Measurements from ENCODE around the gene CRELD1.
"Not testable (repeated sequence)": the region's sequence is repeated elsewhere in the genome, so short reads cannot be mapped to it uniquely, and the experiment has no call there.

CRELD1 gene

DNA sequence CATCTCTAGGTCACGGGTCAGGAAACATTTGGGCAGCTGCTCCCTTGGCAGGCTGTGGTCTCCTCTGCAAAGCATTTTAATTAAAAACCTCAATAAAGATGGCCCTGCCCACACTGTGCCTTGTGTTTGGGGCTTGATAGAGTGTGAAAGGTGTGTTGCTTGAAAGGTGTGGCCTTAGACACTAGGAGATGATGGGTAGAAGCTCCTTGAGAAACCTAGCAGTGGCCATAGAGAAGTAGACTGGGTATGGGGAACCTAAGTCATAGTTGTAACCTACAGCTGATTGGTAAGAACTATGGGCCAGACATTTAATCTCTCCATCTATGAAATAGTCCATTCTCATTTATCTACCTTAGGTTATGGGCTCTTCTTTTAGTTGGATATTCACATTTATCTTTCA lies 39.9 kb upstream of the CRELD1 start:
- H3K4me3 ChIP-seq (ENCODE audit: low read length) = no peak overlapping the region
- H3K9ac ChIP-seq (ENCODE audit: low read length) = no peak overlapping the region
- no peaks in the 10 kb centered on the region for H3K9me3 ChIP-seq (ENCODE audit: insufficient read depth, low read length)
- H3K27me3 ChIP-seq (ENCODE audit: low read depth, low read length) = no peaks in the 10 kb centered on the region
- no peak overlapping the region for H2AFZ ChIP-seq (ENCODE audit: low read depth, low read length)
- TF ChIP-seq CTCF (IDR thresholded peaks at IDR 0.05; ENCODE audit: low read depth, low read length) (no peak), EZH2phosphoT487 (IDR thresholded peaks at IDR 0.05; ENCODE audit: low read depth) (no peak)
- H3K27ac ChIP-seq (ENCODE audit: low read length) = no peak overlapping the region
- peaks cover 50% of the 10 kb centered on the region for H3K79me2 ChIP-seq (ENCODE audit: low read length)
- peaks cover 17% of the 10 kb centered on the region for H4K20me1 ChIP-seq (ENCODE audit: insufficient read depth, low read length)
- H3K4me1 ChIP-seq (ENCODE audit: low read length) = peaks cover 8% of the 10 kb centered on the region
- H3K4me2 ChIP-seq (ENCODE audit: low read length) = no peak overlapping the region
- peaks cover 29% of the 10 kb centered on the region for H3K36me3 ChIP-seq (replicated peaks; ENCODE audit: low read depth, low read length)

DNA sequence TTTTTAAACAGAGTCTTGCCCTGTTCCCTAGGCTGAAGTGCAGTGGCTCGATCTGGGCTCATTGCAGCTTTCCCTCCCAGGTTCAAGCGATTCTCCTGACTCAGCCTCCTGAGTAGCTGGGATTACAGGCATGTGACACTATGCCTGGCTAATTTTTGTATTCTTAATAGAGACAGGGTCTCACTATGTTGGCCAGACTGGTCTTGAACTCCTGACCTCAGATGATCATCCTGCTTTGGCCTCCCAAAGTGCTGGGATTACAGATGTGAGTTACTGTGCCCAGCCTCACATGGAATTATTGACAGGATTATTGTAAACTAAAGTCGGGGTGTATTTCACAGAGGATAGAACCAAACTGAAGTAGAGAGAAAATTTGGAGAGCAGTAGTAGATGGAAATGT lies 37.9 kb upstream of the CRELD1 start:
- Histone ChIP-seq H3K79me2 (ENCODE audit: low read length) (peaks cover 46% of the 10 kb centered on the region), H3K36me3 (replicated peaks; ENCODE audit: low read depth, low read length) (peaks cover 29% of the 10 kb centered on the region), H4K20me1 (ENCODE audit: insufficient read depth, low read length) (peaks cover 17% of the 10 kb centered on the region)
- H3K4me3 ChIP-seq (ENCODE audit: low read length); H3K9ac ChIP-seq (ENCODE audit: low read length); H3K27ac ChIP-seq (ENCODE audit: low read length); H2AFZ ChIP-seq (ENCODE audit: low read depth, low read length); H3K9me3 ChIP-seq (ENCODE audit: insufficient read depth, low read length); H3K4me1 ChIP-seq (ENCODE audit: low read length); H3K4me2 ChIP-seq (ENCODE audit: low read length); H3K27me3 ChIP-seq (ENCODE audit: low read depth, low read length): not testable (repeated sequence)

GRCh38 chr3:9896755-9897407 lies 36.8 kb upstream of the CRELD1 start:
- H3K36me3 ChIP-seq (replicated peaks; ENCODE audit: low read depth, low read length) = peaks cover 29% of the 10 kb centered on the region
- H3K4me1 ChIP-seq (ENCODE audit: low read length); H3K4me2 ChIP-seq (ENCODE audit: low read length); H3K4me3 ChIP-seq (ENCODE audit: low read length); H3K27ac ChIP-seq (ENCODE audit: low read length); H3K9ac ChIP-seq (ENCODE audit: low read length); H3K9me3 ChIP-seq (ENCODE audit: insufficient read depth, low read length); H2AFZ ChIP-seq (ENCODE audit: low read depth, low read length); H3K27me3 ChIP-seq (ENCODE audit: low read depth, low read length): not testable (repeated sequence)
- peaks cover 34% of the 10 kb centered on the region for H3K79me2 ChIP-seq (ENCODE audit: low read length)
- peaks cover 17% of the 10 kb centered on the region for H4K20me1 ChIP-seq (ENCODE audit: insufficient read depth, low read length)

DNA sequence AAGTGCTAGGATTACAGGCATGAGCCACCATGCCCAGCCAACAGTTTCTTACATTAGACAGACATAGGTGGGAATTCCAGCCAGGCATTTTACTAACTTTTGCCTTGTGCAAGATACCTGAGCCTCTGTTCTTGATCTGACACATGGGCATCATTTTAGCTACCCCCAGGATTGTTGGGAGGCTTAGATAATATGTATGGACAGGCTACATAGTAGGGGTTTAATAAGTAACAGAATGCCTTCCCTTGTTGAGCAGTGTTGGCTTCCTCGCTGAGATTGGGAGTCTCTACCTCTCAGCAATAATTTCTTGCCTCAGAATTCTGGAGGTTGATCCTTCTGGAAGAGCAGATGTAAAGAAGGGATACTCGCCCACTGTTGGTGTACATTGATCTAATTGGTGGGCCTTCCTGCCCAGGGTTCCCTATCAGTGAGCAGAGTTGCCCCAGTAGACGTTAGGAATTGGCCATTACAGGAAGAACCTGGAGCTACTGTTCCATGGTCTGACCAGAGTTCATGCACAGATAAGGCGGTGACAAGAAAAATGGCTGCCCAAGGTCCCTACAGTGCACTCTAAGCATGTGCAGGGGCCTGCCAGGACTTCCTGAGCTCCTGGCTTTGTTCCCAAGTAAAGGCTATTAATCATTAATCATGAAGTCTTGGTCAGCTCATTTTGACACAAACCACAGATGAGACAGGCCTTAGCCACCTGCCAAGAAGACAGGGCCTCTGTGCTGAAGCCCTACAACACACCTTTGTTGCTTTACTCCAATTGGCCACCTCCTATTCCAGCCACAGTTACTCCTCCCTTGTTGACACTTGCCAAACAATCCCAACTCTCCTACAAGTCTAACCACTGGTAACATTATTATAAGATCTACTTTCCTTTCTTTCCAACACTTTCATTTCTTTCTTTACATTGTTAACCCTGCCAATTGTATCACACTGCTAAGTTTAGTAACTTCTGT lies 35.9 kb upstream of the CRELD1 start:
- Histone ChIP-seq H3K4me3 (ENCODE audit: low read length) (no peak overlapping the region), H3K9me3 (ENCODE audit: insufficient read depth, low read length) (no peaks in the 10 kb centered on the region), H4K20me1 (ENCODE audit: insufficient read depth, low read length) (peaks cover 13% of the 10 kb centered on the region), H3K36me3 (replicated peaks; ENCODE audit: low read depth, low read length) (peaks cover 25% of the 10 kb centered on the region), H3K4me1 (ENCODE audit: low read length) (no peaks in the 10 kb centered on the region), H3K9ac (ENCODE audit: low read length) (no peak overlapping the region), H3K27ac (ENCODE audit: low read length) (no peak overlapping the region), H3K27me3 (ENCODE audit: low read depth, low read length) (no peaks in the 10 kb centered on the region), H3K79me2 (ENCODE audit: low read length) (peaks cover 26% of the 10 kb centered on the region), H2AFZ (ENCODE audit: low read depth, low read length) (no peak overlapping the region), H3K4me2 (ENCODE audit: low read length) (no peak overlapping the region)
- TF ChIP-seq EZH2phosphoT487 (IDR thresholded peaks at IDR 0.05; ENCODE audit: low read depth) = no peak
- no peak for TF ChIP-seq CTCF (IDR thresholded peaks at IDR 0.05; ENCODE audit: low read depth, low read length)

Measured in OCI-LY3 (cell line).